Mammary epithelial cell (primary cell): ENCODE measurements around the gene TXNRD1.

Experiments used
- EZH2 ChIP-seq: IDR thresholded peaks from 2 replicates; pipeline ENCODE4 v1.6.1; 2012; ENCODE audit warnings: low read length, inconsistent platforms, borderline replicate concordance
- TF ChIP-seq, protein P1 (sequence below), 2 donors: IDR thresholded peaks in 1 of 2; conservative IDR thresholded peaks in 1 of 2; 2 replicates each; pipeline ENCODE4 v1.5.1; 2011 to 2012; ENCODE audit warnings: inconsistent platforms in 2 of 2, low read length in 2 of 2, mild to moderate bottlenecking in 2 of 2, control low read depth in 1 of 2, low read depth in 1 of 2; ENCODE audit not compliant: insufficient read depth in 1 of 2; ENCODE audit errors: extremely low read depth in 1 of 2

DNA sequence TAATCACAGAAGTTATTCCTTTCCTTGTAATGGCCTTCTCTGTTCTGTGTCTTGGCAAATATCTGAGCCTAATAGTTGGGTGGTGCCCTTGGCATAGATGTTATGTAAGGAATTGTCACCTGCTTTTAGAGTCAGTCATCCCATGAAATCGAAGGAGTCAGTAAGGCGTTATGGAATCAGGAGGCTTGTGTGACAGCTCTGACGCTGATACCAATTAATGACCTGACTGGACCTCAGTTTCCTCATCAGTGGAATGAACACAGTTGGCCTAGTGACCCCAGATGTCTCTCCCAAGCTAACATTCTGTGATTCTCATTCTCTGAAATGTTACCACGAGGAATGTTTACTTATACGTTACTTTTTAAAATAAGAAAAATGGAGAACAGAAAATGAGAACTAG, 32.1 kb downstream of the TXNRD1 start:
- TF ChIP-seq, protein P1, sequence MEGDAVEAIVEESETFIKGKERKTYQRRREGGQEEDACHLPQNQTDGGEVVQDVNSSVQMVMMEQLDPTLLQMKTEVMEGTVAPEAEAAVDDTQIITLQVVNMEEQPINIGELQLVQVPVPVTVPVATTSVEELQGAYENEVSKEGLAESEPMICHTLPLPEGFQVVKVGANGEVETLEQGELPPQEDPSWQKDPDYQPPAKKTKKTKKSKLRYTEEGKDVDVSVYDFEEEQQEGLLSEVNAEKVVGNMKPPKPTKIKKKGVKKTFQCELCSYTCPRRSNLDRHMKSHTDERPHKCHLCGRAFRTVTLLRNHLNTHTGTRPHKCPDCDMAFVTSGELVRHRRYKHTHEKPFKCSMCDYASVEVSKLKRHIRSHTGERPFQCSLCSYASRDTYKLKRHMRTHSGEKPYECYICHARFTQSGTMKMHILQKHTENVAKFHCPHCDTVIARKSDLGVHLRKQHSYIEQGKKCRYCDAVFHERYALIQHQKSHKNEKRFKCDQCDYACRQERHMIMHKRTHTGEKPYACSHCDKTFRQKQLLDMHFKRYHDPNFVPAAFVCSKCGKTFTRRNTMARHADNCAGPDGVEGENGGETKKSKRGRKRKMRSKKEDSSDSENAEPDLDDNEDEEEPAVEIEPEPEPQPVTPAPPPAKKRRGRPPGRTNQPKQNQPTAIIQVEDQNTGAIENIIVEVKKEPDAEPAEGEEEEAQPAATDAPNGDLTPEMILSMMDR (conservative IDR thresholded peaks at IDR 0.05 in 1 of 2, IDR thresholded peaks at IDR 0.05 in 1 of 2; ENCODE audit: extremely low read depth in 1 of 2, insufficient read depth in 1 of 2, low read depth in 1 of 2, low read length in 2 of 2) = no peak
- no peak for TF ChIP-seq EZH2
